ENCODE measurements around the gene NAB1. TPM values are rescaled to one million over a fixed set of nuclear protein-coding genes. Genes with fewer than 3 reads are reported as not detected.

NAB1 gene
- total RNA-seq, 4 donors from 2014 or later: 63.3 to 84.3 (median 70.6) TPM

DNA sequence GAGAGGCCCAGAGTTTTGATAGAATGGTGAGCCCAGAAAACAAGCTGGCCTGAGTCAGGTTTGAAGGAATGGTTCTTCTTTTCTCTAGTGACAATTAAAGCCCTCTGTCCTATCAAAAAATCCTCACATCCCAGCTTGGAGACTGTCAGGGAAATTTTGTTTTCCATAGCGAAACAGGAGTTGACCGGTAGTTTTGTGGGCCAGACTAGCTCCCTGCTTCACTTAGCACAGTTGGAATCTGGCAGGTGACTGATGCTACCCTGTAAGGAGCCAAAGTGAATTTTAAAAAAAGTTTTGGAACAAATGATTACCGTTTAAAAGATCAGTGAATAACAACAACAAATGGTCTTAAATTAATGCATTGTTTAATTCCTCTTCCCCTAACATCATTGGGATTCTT lies 6.7 kb downstream of the NAB1 start:
- H3K9me3 ChIP-seq: no peaks in the 10 kb centered on the region
- no peak for DNase-seq (ENCODE audit: low spot score in 2 of 2)
- H3K4me3 ChIP-seq: no peak overlapping the region
- H3K27ac ChIP-seq: peak overlapping the region in 3 of 4 donors; percentile 38 to 64 (median 60)
- peaks cover 0 to 9% (median 0%) of the 10 kb centered on the region in 3 donors for H3K36me3 ChIP-seq
- WGBS, 2 donors: 53 to 60% methylated on average over 3 of the region's 3 CpGs
- peaks cover 8 to 99% (median 57%) of the 10 kb centered on the region in 4 donors for H3K4me1 ChIP-seq
- no peaks in the 10 kb centered on the region for H3K27me3 ChIP-seq
- TF ChIP-seq, protein P1, sequence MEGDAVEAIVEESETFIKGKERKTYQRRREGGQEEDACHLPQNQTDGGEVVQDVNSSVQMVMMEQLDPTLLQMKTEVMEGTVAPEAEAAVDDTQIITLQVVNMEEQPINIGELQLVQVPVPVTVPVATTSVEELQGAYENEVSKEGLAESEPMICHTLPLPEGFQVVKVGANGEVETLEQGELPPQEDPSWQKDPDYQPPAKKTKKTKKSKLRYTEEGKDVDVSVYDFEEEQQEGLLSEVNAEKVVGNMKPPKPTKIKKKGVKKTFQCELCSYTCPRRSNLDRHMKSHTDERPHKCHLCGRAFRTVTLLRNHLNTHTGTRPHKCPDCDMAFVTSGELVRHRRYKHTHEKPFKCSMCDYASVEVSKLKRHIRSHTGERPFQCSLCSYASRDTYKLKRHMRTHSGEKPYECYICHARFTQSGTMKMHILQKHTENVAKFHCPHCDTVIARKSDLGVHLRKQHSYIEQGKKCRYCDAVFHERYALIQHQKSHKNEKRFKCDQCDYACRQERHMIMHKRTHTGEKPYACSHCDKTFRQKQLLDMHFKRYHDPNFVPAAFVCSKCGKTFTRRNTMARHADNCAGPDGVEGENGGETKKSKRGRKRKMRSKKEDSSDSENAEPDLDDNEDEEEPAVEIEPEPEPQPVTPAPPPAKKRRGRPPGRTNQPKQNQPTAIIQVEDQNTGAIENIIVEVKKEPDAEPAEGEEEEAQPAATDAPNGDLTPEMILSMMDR (IDR thresholded peaks at IDR 0.05): no peak
- TF ChIP-seq POLR2A (IDR thresholded peaks at IDR 0.05) (no peak), EP300 (IDR thresholded peaks at IDR 0.05) (no peak)

DNA sequence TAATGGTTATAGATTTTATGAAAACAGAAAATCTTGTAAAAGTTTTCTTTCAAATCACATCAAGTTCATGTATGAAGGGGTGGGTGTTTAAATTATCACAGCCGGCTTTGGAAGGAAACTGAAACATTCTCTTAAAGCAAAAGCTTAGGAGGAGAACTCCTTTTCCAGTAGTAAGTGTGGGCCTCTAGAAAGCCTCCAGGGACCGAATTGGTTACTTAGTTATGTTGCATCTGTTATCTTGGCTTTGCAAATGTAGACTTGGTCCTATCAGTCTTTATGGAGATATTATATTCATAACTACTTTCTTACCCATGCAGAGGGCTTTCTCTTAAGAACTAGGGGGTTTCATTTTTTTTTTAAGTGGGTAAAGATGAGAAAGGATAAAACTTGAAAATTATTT lies 7.4 kb downstream of the NAB1 start:
- Histone ChIP-seq H3K27ac (peak overlapping the region in 2 of 4 donors; percentile 60 to 64), H3K4me1 (peaks cover 8 to 99% (median 54%) of the 10 kb centered on the region in 4 donors), H3K27me3 (no peaks in the 10 kb centered on the region), H3K36me3 (peaks cover 0 to 9% (median 0%) of the 10 kb centered on the region in 3 donors), H3K9me3 (no peaks in the 10 kb centered on the region), H3K4me3 (no peak overlapping the region)
- 33 to 34% methylated on average over 2 of the region's 2 CpGs for WGBS, 2 donors
- no peak for DNase-seq (ENCODE audit: low spot score in 2 of 2)
- TF ChIP-seq EP300 (IDR thresholded peaks at IDR 0.05) (no peak), POLR2A (IDR thresholded peaks at IDR 0.05) (no peak)
- TF ChIP-seq, protein P1 (IDR thresholded peaks at IDR 0.05): no peak

DNA sequence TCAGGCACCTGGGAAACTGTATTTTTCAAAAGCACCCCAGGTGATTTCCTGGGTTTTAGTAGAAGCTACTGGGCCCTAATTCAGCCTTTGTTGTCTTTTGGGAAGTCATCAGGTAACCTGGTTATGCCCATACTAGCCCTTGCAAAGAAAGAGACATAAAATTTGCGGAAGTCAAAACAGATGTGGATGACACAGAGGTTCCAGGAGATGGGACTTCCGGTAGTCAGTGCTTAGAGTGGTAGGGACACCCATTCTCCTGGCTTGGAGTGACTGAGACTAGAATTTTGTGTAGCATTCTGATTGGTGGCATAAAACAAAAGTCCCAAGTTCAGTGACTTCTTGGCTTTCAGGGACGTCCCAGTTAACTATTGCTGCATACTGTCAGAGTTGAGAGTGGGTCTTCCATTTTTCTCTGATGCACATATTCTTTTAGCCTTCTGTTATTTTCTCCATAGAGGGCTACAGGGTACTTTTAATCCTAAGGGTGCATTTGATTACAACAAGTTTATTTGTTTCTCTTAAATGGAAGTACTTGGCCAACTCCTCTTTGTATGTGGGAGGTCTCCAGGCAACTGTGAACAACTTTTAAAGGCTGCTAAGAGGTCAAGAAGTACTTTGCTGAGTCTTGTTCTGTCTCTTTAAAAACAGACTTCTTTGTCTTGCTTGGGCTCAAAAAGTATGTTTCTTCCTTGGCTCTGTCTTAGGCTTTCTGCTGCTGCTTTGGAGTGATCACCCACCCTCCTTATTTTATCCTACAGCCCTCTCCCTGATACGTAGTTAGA lies 8.8 kb downstream of the NAB1 start:
- H3K4me3 ChIP-seq: no peak overlapping the region
- H3K4me1 ChIP-seq: peaks cover 0 to 99% (median 49%) of the 10 kb centered on the region in 4 donors
- 48 to 52% methylated on average over 4 of the region's 4 CpGs for WGBS, 2 donors

DNA sequence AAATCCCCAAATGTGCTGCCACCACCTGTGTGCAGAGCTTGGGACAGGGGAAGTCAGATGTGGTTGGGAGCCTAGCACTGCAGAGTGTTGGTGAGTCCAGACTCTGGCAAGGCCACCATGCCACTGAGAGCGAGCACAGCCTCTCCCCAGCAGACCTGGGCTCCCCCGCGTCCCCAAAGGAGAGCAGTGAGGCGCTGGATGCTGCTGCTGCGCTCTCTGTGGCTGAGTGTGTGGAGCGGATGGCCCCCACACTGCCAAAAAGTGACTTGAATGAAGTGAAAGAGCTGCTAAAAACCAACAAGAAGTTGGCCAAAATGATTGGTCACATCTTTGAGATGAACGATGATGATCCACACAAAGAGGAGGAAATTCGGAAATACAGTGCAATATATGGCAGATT lies 10.7 kb downstream of the NAB1 start:
- Histone ChIP-seq H3K4me1 (peaks cover 0 to 92% (median 34%) of the 10 kb centered on the region in 4 donors), H3K4me3 (no peak overlapping the region), H3K27ac (peak overlapping the region in 1 of 4 donors; percentile 60), H3K9me3 (no peaks in the 10 kb centered on the region), H3K36me3 (peaks cover 0 to 9% (median 0%) of the 10 kb centered on the region in 3 donors), H3K27me3 (no peaks in the 10 kb centered on the region)
- DNase-seq (ENCODE audit: low spot score in 2 of 2): no peak
- TF ChIP-seq, protein P1 (IDR thresholded peaks at IDR 0.05): no peak
- TF ChIP-seq POLR2A (IDR thresholded peaks at IDR 0.05) (no peak), EP300 (IDR thresholded peaks at IDR 0.05) (no peak)
- 92 to 93% methylated on average over 8 of the region's 8 CpGs for WGBS, 2 donors

More for the DNA sequence above, 8.8 kb downstream of the NAB1 start:
- no peak for DNase-seq (ENCODE audit: low spot score in 2 of 2)
- Histone ChIP-seq H3K36me3 (peaks cover 0 to 9% (median 0%) of the 10 kb centered on the region in 3 donors), H3K9me3 (no peaks in the 10 kb centered on the region), H3K27ac (peak overlapping the region in 2 of 4 donors; percentile 5 to 60), H3K27me3 (no peaks in the 10 kb centered on the region)
- TF ChIP-seq, protein P1 (IDR thresholded peaks at IDR 0.05): no peak
- no peak for TF ChIP-seq EP300 (IDR thresholded peaks at IDR 0.05)
- TF ChIP-seq POLR2A (IDR thresholded peaks at IDR 0.05): no peak

DNA sequence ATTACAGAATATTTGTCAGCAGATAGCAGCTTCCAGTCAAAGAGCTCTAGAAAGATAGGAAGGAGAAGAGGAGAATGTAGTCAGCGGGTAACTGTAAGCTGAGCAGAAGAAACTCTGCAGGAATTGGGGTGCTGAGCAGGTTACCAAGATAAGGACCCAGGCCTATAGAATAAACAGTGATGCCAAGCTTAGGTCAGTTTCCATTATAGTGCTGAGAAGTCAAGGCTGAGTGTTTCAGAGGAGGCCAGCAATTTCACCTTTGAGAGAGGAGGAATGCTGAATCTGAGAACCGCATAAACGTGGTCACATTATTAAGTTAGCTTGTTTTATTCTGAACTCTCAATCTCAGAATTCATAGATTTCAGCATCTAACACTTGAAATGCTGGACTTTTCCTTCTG lies 13.9 kb downstream of the NAB1 start:
- no peak for DNase-seq (ENCODE audit: low spot score in 2 of 2)
- TF ChIP-seq, protein P1 (IDR thresholded peaks at IDR 0.05): no peak
- TF ChIP-seq POLR2A (IDR thresholded peaks at IDR 0.05) (no peak), EP300 (IDR thresholded peaks at IDR 0.05) (no peak)
- Histone ChIP-seq H3K9me3 (peaks cover 0 to 5% (median 0%) of the 10 kb centered on the region in 4 donors), H3K27ac (peak overlapping the region in 2 of 4 donors; percentile 23 to 27), H3K36me3 (peaks cover 0 to 23% (median 0%) of the 10 kb centered on the region in 3 donors), H3K4me3 (no peak overlapping the region), H3K4me1 (peaks cover 0 to 76% (median 16%) of the 10 kb centered on the region in 4 donors), H3K27me3 (no peaks in the 10 kb centered on the region)
- 58% methylated on average over 3 of the region's 3 CpGs for WGBS, 2 donors

All from tibial nerve (tissue), 4 donors.